DOHH2 (cell line): ENCODE data around the gene HSD17B11.
A peak's percentile ranks its signal among the peaks of the same experiment; 100 is the strongest.
"Not testable (repeated sequence)": the region's sequence is repeated elsewhere in the genome, so short reads cannot be mapped to it uniquely, and the experiment has no call there.

Source experiments
- H3F3A ChIP-seq: fragments of 200-600 bp; sonication (generic), shearing (Covaris generic); 2 replicates; pipeline ENCODE4 v1.6.0; 2016; ENCODE audit warnings: antibody characterized with exemption, mild to moderate bottlenecking; ENCODE audit not compliant: control insufficient read depth, insufficient read depth
- H3K27ac ChIP-seq: fragments of 200-600 bp; sonication (generic); 2 replicates; pipeline ENCODE4 v1.5.1; 2014; ENCODE audit warnings: low read depth, mild to moderate bottlenecking, low read length, moderate library complexity
- H3K27me3 ChIP-seq: fragments of 200-600 bp; sonication (generic); 2 replicates; pipeline ENCODE4 v1.6.1; 2014; ENCODE audit warnings: mild to moderate bottlenecking, low read length, mixed read lengths; ENCODE audit not compliant: control insufficient read depth
- H3K36me3 ChIP-seq: fragments of 200-600 bp; sonication (generic); 2 replicates; pipeline ENCODE4 v1.6.1; 2014; ENCODE audit warnings: mild to moderate bottlenecking, low read length, moderate library complexity, mixed read lengths; ENCODE audit not compliant: control insufficient read depth
- H3K4me1 ChIP-seq: fragments of 200-600 bp; sonication (generic); 2 replicates; pipeline ENCODE4 v1.6.1; 2014; ENCODE audit warnings: mild to moderate bottlenecking, low read length, mixed read lengths; ENCODE audit not compliant: control insufficient read depth
- H3K4me2 ChIP-seq: fragments of 200-600 bp; sonication (generic); 2 replicates; pipeline ENCODE4 v1.6.0; 2014; ENCODE audit warnings: mild to moderate bottlenecking, low read length, moderate library complexity
- H3K4me3 ChIP-seq: fragments of 200-600 bp; sonication (generic); 2 replicates; pipeline ENCODE4 v1.5.1; 2014; ENCODE audit warnings: mild to moderate bottlenecking, low read length, mixed read lengths
- H3K79me2 ChIP-seq: fragments of 200-600 bp; sonication (generic); 2 replicates; pipeline ENCODE4 v1.6.1; 2014; ENCODE audit warnings: mild to moderate bottlenecking, low read length, mixed read lengths; ENCODE audit not compliant: control insufficient read depth
- H3K9me2 ChIP-seq: fragments of 200-600 bp; sonication (generic); replicated peaks from 2 replicates; pipeline ENCODE4 v1.6.1; 2014; ENCODE audit warnings: mild to moderate bottlenecking, low read length, mixed read lengths; ENCODE audit not compliant: control insufficient read depth
- H3K9me3 ChIP-seq: fragments of 200-600 bp; sonication (generic); 2 replicates; pipeline ENCODE4 v1.6.1; 2014; ENCODE audit warnings: antibody characterized with exemption, low read length, mixed read lengths; ENCODE audit not compliant: control insufficient read depth, insufficient read depth
- H4K20me1 ChIP-seq: fragments of 200-600 bp; sonication (generic); 2 replicates; pipeline ENCODE4 v1.6.0; 2014; ENCODE audit warnings: low read depth, mild to moderate bottlenecking, antibody characterized with exemption, low read length, moderate library complexity; ENCODE audit not compliant: control insufficient read depth, insufficient read depth
- CTCF ChIP-seq: fragments of 200-600 bp; sonication (generic); IDR thresholded peaks from one replicate; pipeline ENCODE4 v1.5.1; 2014; ENCODE audit warnings: antibody characterized with exemption, mild to moderate bottlenecking, low read depth, low read length; ENCODE audit not compliant: poor library complexity, severe bottlenecking
- EZH2phosphoT487 ChIP-seq: fragments of 200-600 bp; sonication (generic); IDR thresholded peaks from 2 replicates; pipeline ENCODE4 v1.6.1; 2017; ENCODE audit warnings: borderline replicate concordance, mild to moderate bottlenecking, antibody characterized with exemption, low read length, moderate library complexity, mixed read lengths

HSD17B11 gene

GRCh38 chr4:87391576-87392054, 627 bp upstream of the HSD17B11 start:
- peak overlapping the region; percentile 81 for H3K4me3 ChIP-seq
- H3K79me2 ChIP-seq = peaks cover 34% of the 10 kb centered on the region
- H3K27ac ChIP-seq = peak overlapping the region; percentile 32
- TF ChIP-seq CTCF = no peak
- TF ChIP-seq EZH2phosphoT487 = no peak
- no peaks in the 10 kb centered on the region for H3K36me3 ChIP-seq
- H3K4me2 ChIP-seq = peak overlapping the region; percentile 86
- H3K27me3 ChIP-seq = no peaks in the 10 kb centered on the region; the same call in 1 of the 2 replicates
- H3K9me3 ChIP-seq = no peaks in the 10 kb centered on the region
- H3F3A ChIP-seq = no peaks in the 10 kb centered on the region
- no peaks in the 10 kb centered on the region for H3K9me2 ChIP-seq
- no peaks in the 10 kb centered on the region for H4K20me1 ChIP-seq
- H3K4me1 ChIP-seq = peaks cover 25% of the 10 kb centered on the region

GRCh38 chr4:87390551-87390890, 467 bp downstream of the HSD17B11 start:
- Histone ChIP-seq H3K9me2 (no peaks in the 10 kb centered on the region), H3K4me2 (peak overlapping the region; percentile 86), H3K79me2 (peaks cover 37% of the 10 kb centered on the region), H4K20me1 (no peaks in the 10 kb centered on the region), H3K9me3 (no peaks in the 10 kb centered on the region), H3K36me3 (no peaks in the 10 kb centered on the region), H3K27ac (peak overlapping the region; percentile 33), H3K27me3 (no peaks in the 10 kb centered on the region; the same call in 1 of the 2 replicates), H3K4me1 (peaks cover 25% of the 10 kb centered on the region), H3K4me3 (peak overlapping the region; percentile 81), H3F3A (no peaks in the 10 kb centered on the region)
- TF ChIP-seq EZH2phosphoT487 (no peak), CTCF (no peak)

GRCh38 chr4:87390055-87390454, 933 bp downstream of the HSD17B11 start:
- not testable (repeated sequence) for H3K9me3 ChIP-seq, H3K27ac ChIP-seq, H3F3A ChIP-seq, H3K9me2 ChIP-seq, H3K36me3 ChIP-seq, H3K27me3 ChIP-seq, H4K20me1 ChIP-seq
- H3K4me2 ChIP-seq = peak overlapping the region; percentile 86
- H3K4me3 ChIP-seq = peak overlapping the region; percentile 81
- H3K4me1 ChIP-seq = peaks cover 25% of the 10 kb centered on the region
- H3K79me2 ChIP-seq = peaks cover 37% of the 10 kb centered on the region

GRCh38 chr4:87388901-87389300, 2.1 kb downstream of the HSD17B11 start:
- peak overlapping the region; percentile 33 for H3K4me2 ChIP-seq
- no peaks in the 10 kb centered on the region for H3K36me3 ChIP-seq
- no peak overlapping the region; the same call in 1 of the 2 replicates for H3K4me3 ChIP-seq
- no peaks in the 10 kb centered on the region for H4K20me1 ChIP-seq
- H3K27ac ChIP-seq = no peak overlapping the region
- no peaks in the 10 kb centered on the region for H3K9me3 ChIP-seq
- no peaks in the 10 kb centered on the region; the same call in 1 of the 2 replicates for H3K27me3 ChIP-seq
- H3K4me1 ChIP-seq = peaks cover 25% of the 10 kb centered on the region
- TF ChIP-seq CTCF (no peak), EZH2phosphoT487 (no peak)
- peaks cover 37% of the 10 kb centered on the region for H3K79me2 ChIP-seq
- no peaks in the 10 kb centered on the region for H3F3A ChIP-seq
- H3K9me2 ChIP-seq = no peaks in the 10 kb centered on the region
